Measurements from ENCODE around the gene UBE2Q1.

DNA sequence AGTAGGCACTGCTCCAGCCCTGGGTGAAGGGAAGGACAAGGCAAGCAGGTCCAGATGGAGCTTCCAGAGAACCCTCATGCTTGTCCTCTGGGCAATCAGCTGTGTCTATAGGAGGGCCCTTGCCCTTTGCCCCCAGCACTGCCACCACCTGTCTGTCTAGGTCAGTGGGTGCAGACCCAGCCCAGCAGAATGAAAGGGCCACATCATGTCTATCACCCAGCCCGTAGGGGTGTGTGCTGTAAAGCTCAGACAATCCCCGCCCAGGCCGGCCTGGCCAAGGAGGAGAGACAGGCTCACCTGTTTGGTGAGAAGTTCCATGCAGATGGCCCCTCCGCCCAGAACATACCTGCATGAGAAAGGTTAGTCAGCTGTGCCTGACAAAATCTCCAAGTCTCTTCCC is 7.0 kb downstream of the UBE2Q1 start:
- TF ChIP-seq, protein P1, sequence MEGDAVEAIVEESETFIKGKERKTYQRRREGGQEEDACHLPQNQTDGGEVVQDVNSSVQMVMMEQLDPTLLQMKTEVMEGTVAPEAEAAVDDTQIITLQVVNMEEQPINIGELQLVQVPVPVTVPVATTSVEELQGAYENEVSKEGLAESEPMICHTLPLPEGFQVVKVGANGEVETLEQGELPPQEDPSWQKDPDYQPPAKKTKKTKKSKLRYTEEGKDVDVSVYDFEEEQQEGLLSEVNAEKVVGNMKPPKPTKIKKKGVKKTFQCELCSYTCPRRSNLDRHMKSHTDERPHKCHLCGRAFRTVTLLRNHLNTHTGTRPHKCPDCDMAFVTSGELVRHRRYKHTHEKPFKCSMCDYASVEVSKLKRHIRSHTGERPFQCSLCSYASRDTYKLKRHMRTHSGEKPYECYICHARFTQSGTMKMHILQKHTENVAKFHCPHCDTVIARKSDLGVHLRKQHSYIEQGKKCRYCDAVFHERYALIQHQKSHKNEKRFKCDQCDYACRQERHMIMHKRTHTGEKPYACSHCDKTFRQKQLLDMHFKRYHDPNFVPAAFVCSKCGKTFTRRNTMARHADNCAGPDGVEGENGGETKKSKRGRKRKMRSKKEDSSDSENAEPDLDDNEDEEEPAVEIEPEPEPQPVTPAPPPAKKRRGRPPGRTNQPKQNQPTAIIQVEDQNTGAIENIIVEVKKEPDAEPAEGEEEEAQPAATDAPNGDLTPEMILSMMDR (IDR thresholded peaks at IDR 0.05; ENCODE audit: borderline replicate concordance, extremely low read depth, low read length, poor library complexity, severe bottlenecking), result no peak
- no peak for TF ChIP-seq EZH2 (IDR thresholded peaks at IDR 0.05; ENCODE audit: borderline replicate concordance, low read depth, low read length, severe bottlenecking)
